ENCODE measurements around the gene ERLIN1. TPM values are rescaled to one million over a fixed set of nuclear protein-coding genes. Genes with fewer than 3 reads are reported as not detected.

ERLIN1 gene
- total RNA-seq, 2 donors from 2014 or later: 12.4 to 13.5 TPM

- no peak for ATAC-seq
- DNase-seq: no peak
- intact Hi-C loops (cut with DNase I): no loop called here
Observed at GRCh38 chr10:100174699-100175677, 10.8 kb downstream of the ERLIN1 start.

GRCh38 chr10:100173035-100173434 lies 12.8 kb downstream of the ERLIN1 start:
- ATAC-seq (no peak), DNase-seq (no peak)
- intact Hi-C loops (cut with DNase I): no loop called here

- ATAC-seq (no peak), DNase-seq (no peak)
- intact Hi-C loops (cut with DNase I): no loop called here
Observed at GRCh38 chr10:100172349-100172748, 13.5 kb downstream of the ERLIN1 start.

GRCh38 chr10:100168313-100168643 lies 17.6 kb downstream of the ERLIN1 start:
- intact Hi-C loops (cut with DNase I): no loop called here
- no peak for ATAC-seq
- no peak for DNase-seq

GRCh38 chr10:100167553-100168312 lies 18.1 kb downstream of the ERLIN1 start:
- no peak for DNase-seq
- intact Hi-C loops (cut with DNase I): no loop called here
- ATAC-seq: no peak

- ATAC-seq (no peak), DNase-seq (no peak)
- intact Hi-C loops (cut with DNase I): no loop called here
Observed at GRCh38 chr10:100163704-100164621, 21.9 kb downstream of the ERLIN1 start.

- intact Hi-C loops (cut with DNase I): no loop called here
- ATAC-seq: no peak
- no peak for DNase-seq
Observed at GRCh38 chr10:100162696-100163095, 23.1 kb downstream of the ERLIN1 start.

GRCh38 chr10:100158044-100158805 lies 27.6 kb downstream of the ERLIN1 start:
- no peak for ATAC-seq
- no peak for DNase-seq

GRCh38 chr10:100157156-100157555 lies 28.7 kb downstream of the ERLIN1 start:
- ATAC-seq (no peak), DNase-seq (no peak)
- intact Hi-C loops (cut with DNase I): no loop called here

More at GRCh38 chr10:100158044-100158805, 27.6 kb downstream of the ERLIN1 start:
- intact Hi-C loops (cut with DNase I): no loop called here

- intact Hi-C loops (cut with DNase I): no loop called here
- ATAC-seq (no peak), DNase-seq (no peak)
Observed at GRCh38 chr10:100155936-100156335, 29.9 kb downstream of the ERLIN1 start.

- ATAC-seq (no peak), DNase-seq (no peak)
- intact Hi-C loops (cut with DNase I): no loop called here
Observed at GRCh38 chr10:100154666-100155065, 31.2 kb downstream of the ERLIN1 start.

- no peak for DNase-seq
- intact Hi-C loops (cut with DNase I): no loop called here
- no peak for ATAC-seq
Observed at GRCh38 chr10:100153239-100153825, 32.5 kb downstream of the ERLIN1 start.

- ATAC-seq (no peak), DNase-seq (no peak)
- intact Hi-C loops (cut with DNase I): no loop called here
Observed at GRCh38 chr10:100151723-100152300, 34.0 kb downstream of the ERLIN1 start.

- intact Hi-C loops (cut with DNase I): no loop called here
- no peak for DNase-seq
- ATAC-seq: peak in 1 of 2 donors; percentile 49
Observed at GRCh38 chr10:100148353-100149211, 37.2 kb downstream of the ERLIN1 start.

GRCh38 chr10:100146875-100147650 lies 38.8 kb downstream of the ERLIN1 start:
- intact Hi-C loops (cut with DNase I): no loop called here
- ATAC-seq: peak; percentile 17 to 34
- no peak for DNase-seq

- no peak for ATAC-seq
- intact Hi-C loops (cut with DNase I): no loop called here
- no peak for DNase-seq
Observed at GRCh38 chr10:100146398-100146797, 39.4 kb downstream of the ERLIN1 start.
